Endothelial cell of umbilical vein (primary cell): Measurements from ENCODE around the gene NALCN. TPM values are rescaled to one million over a fixed set of nuclear protein-coding genes. Genes with fewer than 3 reads are reported as not detected.

Source experiments
- BruUV-seq: library from RNA; stranded (reverse); fragments of 400-500 nt; replicated peaks from 2 replicates; lab custom pipeline; 2021; lab: Mats Ljungman, UMichigan
- CTCF ChIA-PET: fragments of 300-600, 350-600 bp; sonication (Branson Sonifier 250); formaldehyde crosslinking; loops from one replicate; lab custom pipeline; 2021; ENCODE audit warnings: antibody characterized with exemption, inconsistent platforms; lab: Charles Lee
- POLR2A ChIA-PET: fragments of 300-600, 350-600 bp; sonication (Branson Sonifier 250); formaldehyde crosslinking; loops from one replicate; lab custom pipeline; 2021; ENCODE audit warnings: antibody characterized with exemption, inconsistent platforms; lab: Charles Lee
- DNase-seq: peaks from one replicate; pipeline ENCODE4 v3.0.0-alpha.2; 2011; ENCODE audit warnings: low read depth, low spot score
- FAIRE-seq: peaks from 2 replicates; lab custom pipeline; 2011; peaks lifted over from hg19 to GRCh38; lab: Jason Lieb, UNC
- H2AFZ ChIP-seq: 2 replicates; pipeline ENCODE4 v1.6.0; 2012; ENCODE audit warnings: low read depth, low read length, control low read depth, inconsistent platforms
- H3K27ac ChIP-seq: 2 replicates; pipeline ENCODE4 v1.5.1; 2011; ENCODE audit warnings: low read depth, mild to moderate bottlenecking, control low read depth, low read length, moderate library complexity; ENCODE audit not compliant: insufficient read depth
- H3K27me3 ChIP-seq, 2 experiments: 2 replicates each; pipeline versions ENCODE4 v1.6.0 to v1.6.1; 2011; ENCODE audit warnings: low read length in 2 of 2, mixed read lengths in 1 of 2; ENCODE audit not compliant: control insufficient read depth in 2 of 2, insufficient read depth in 2 of 2
- H3K36me3 ChIP-seq, 2 experiments: 2 replicates in 1 of 2; 3 replicates in 1 of 2; pipeline ENCODE4 v1.5.1; 2011; ENCODE audit warnings: low read length in 2 of 2, mild to moderate bottlenecking in 1 of 2, moderate library complexity in 1 of 2; ENCODE audit not compliant: control insufficient read depth in 2 of 2, insufficient read depth in 2 of 2; ENCODE audit errors: extremely low read depth in 1 of 2
- H3K4me1 ChIP-seq: 3 replicates; pipeline ENCODE4 v1.5.1; 2011; ENCODE audit warnings: mild to moderate bottlenecking, low read length; ENCODE audit not compliant: control insufficient read depth, insufficient read depth; ENCODE audit errors: extremely low read depth
- H3K4me2 ChIP-seq: 2 replicates; pipeline ENCODE4 v1.6.1; 2011; ENCODE audit warnings: low read length, control low read depth, mixed read lengths; ENCODE audit not compliant: insufficient read depth
- H3K4me3 ChIP-seq, 3 experiments: fragments of 200-600 bp in 1 of 3; sonication (generic), shearing (Covaris generic) in 1 of 3; replicated peaks in 1 of 3; 2 replicates each; pipeline ENCODE4 v1.5.1; 2011 to 2016; ENCODE audit warnings: control low read depth in 3 of 3, low read length in 3 of 3, mild to moderate bottlenecking in 2 of 3, inconsistent platforms in 1 of 3, low read depth in 1 of 3, moderate library complexity in 1 of 3; ENCODE audit not compliant: insufficient read depth in 1 of 3
- H3K79me2 ChIP-seq: 2 replicates; pipeline ENCODE4 v1.6.0; 2012; ENCODE audit warnings: low read length, inconsistent platforms; ENCODE audit not compliant: control insufficient read depth, insufficient read depth
- H3K9ac ChIP-seq: replicated peaks from 2 replicates; pipeline ENCODE3; 2011; ENCODE audit warnings: low read length, control low read depth; ENCODE audit not compliant: insufficient read depth; ENCODE audit errors: extremely low read depth
- H3K9me1 ChIP-seq: replicated peaks from 3 replicates; pipeline ENCODE4 v1.6.0; 2011; ENCODE audit warnings: mild to moderate bottlenecking, low read length; ENCODE audit not compliant: control insufficient read depth, insufficient read depth; ENCODE audit errors: extremely low read depth
- H3K9me3 ChIP-seq: replicated peaks from 2 replicates; pipeline ENCODE4 v1.5.1; 2012; ENCODE audit warnings: low read length, inconsistent platforms; ENCODE audit not compliant: control insufficient read depth, insufficient read depth
- H4K20me1 ChIP-seq: replicated peaks from 2 replicates; pipeline ENCODE3; 2011; ENCODE audit warnings: mild to moderate bottlenecking, low read length; ENCODE audit not compliant: control insufficient read depth, insufficient read depth; ENCODE audit errors: extremely low read depth
- EZH2 ChIP-seq: IDR thresholded peaks from 2 replicates; pipeline ENCODE4 v1.6.1; 2012; ENCODE audit warnings: borderline replicate concordance, low read depth, mild to moderate bottlenecking, moderate library complexity, low read length, inconsistent platforms; ENCODE audit not compliant: severe bottlenecking
- FOS ChIP-seq: IDR thresholded peaks from 2 replicates; pipeline ENCODE4 v1.6.1; 2011; ENCODE audit warnings: mild to moderate bottlenecking, low read length, moderate library complexity, borderline replicate concordance; ENCODE audit not compliant: insufficient read depth
- GATA2 ChIP-seq: IDR thresholded peaks from 2 replicates; pipeline ENCODE4 v1.7.0; 2011; ENCODE audit warnings: low read depth, mild to moderate bottlenecking, moderate library complexity, mixed read lengths, low read length; ENCODE audit not compliant: insufficient read length, insufficient read depth
- JUN ChIP-seq: IDR thresholded peaks from 2 replicates; pipeline ENCODE4 v1.6.1; 2011; ENCODE audit warnings: borderline replicate concordance, low read depth; ENCODE audit not compliant: insufficient read length, insufficient read depth
- MYC ChIP-seq: IDR thresholded peaks from one replicate; pipeline ENCODE4 v1.6.1; 2011; ENCODE audit warnings: mild to moderate bottlenecking, low read depth, low read length
- POLR2A ChIP-seq: IDR thresholded peaks from 2 replicates; pipeline ENCODE4 v1.6.1; 2012; ENCODE audit warnings: low read depth, mild to moderate bottlenecking, control low read depth, low read length
- POLR2AphosphoS5 ChIP-seq: IDR thresholded peaks from 2 replicates; pipeline ENCODE4 v1.6.1; 2012; ENCODE audit warnings: low read depth, mild to moderate bottlenecking, control low read depth, low read length, moderate library complexity; ENCODE audit not compliant: insufficient read depth
- dilution Hi-C: fragments of 300-500 bp; cut with MboI; formaldehyde crosslinking; loops from one replicate; pipeline ENCODE4 v1.15.0; 2019; ENCODE audit warnings: low sequenced_read_pairs; ENCODE audit not compliant: extremely low pct_ligation_motif_present
- intact Hi-C: fragments of 100-400 bp; cut with micrococcal nuclease; formaldehyde crosslinking; loops from one replicate; pipeline ENCODE4 v1.10.0; 2022
- polyA plus RNA-seq, 4 experiments: library from polyadenylated mRNA; depleted of rRNA in 3 of 4; stranded (reverse) in 3 of 4; unstranded in 1 of 4; fragments of >200 nt; gene quantifications; 2 replicates each; pipeline versions ENCODE4 v1.2.1 to v1.2.3, GENCODE V29; 2011 to 2012; ENCODE audit warnings: missing spikeins in 1 of 4
- total RNA-seq: library from RNA; stranded (reverse); gene quantifications from 2 replicates; pipeline ENCODE4 v1.2.3, GENCODE V29; 2021
- TF ChIP-seq, protein P1 (sequence below): IDR thresholded peaks from 2 replicates; pipeline ENCODE4 v1.6.1; 2011; ENCODE audit not compliant: insufficient read depth, insufficient read length
- TF ChIP-seq, protein P2 (sequence below), 2 donors: IDR thresholded peaks; 1 replicate in 1 of 2; 2 replicates in 1 of 2; pipeline ENCODE4 v1.5.1; 2011; ENCODE audit warnings: low read length in 2 of 2, mild to moderate bottlenecking in 2 of 2, moderate library complexity in 2 of 2, control low read depth in 1 of 2, inconsistent platforms in 1 of 2, low read depth in 1 of 2; ENCODE audit not compliant: insufficient read depth in 1 of 2; ENCODE audit errors: extremely low read depth in 1 of 2

The NALCN gene
- total and polyA plus RNA-seq, 2 donors (not counting 3 experiments of a cell fraction or from before 2014, with no cell fraction given) = 3.3 to 4.4 TPM

DNA sequence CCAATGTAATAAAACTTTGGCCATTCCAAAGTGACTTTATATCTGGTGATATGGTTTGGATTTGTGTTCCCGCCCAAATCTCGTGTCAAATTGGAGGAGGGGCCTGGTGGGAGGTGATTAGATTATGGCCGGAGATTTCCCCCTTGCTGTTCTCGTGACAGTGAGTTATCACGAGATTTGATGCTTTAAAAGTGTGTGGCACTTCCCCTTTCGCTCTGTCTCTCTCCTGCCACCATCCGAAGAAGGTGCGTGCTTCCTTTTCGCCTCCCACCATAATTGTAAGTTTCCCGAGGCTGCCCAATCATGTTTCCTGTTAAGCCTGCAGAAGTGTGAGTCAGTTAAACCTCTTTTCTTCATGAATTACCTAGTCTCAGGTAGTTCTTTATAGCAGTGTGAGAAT, 9.3 kb upstream of the NALCN start:
- BruUV-seq = no TSS peak
- ChIA-PET POLR2A (no interaction called here), CTCF (no interaction called here)
- no peaks in the 10 kb centered on the region for H3K9me3 ChIP-seq
- no peaks in the 10 kb centered on the region for H3K4me1 ChIP-seq
- DNase-seq = no peak
- H3K4me3 ChIP-seq = no peak overlapping the region
- no peaks in the 10 kb centered on the region for H3K36me3 ChIP-seq
- no peaks in the 10 kb centered on the region for H4K20me1 ChIP-seq
- H2AFZ ChIP-seq = no peak overlapping the region
- intact Hi-C loops (no loop called here), dilution Hi-C loops (no loop called here)
- H3K27me3 ChIP-seq = no peaks in the 10 kb centered on the region
- no peak overlapping the region for H3K9ac ChIP-seq
- TF ChIP-seq, protein P1, sequence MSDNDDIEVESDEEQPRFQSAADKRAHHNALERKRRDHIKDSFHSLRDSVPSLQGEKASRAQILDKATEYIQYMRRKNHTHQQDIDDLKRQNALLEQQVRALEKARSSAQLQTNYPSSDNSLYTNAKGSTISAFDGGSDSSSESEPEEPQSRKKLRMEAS = no peak
- TF ChIP-seq JUN (no peak), GATA2 (no peak), POLR2AphosphoS5 (no peak), FOS (no peak), MYC (no peak), EZH2 (no peak), POLR2A (no peak)
- TF ChIP-seq, protein P2, sequence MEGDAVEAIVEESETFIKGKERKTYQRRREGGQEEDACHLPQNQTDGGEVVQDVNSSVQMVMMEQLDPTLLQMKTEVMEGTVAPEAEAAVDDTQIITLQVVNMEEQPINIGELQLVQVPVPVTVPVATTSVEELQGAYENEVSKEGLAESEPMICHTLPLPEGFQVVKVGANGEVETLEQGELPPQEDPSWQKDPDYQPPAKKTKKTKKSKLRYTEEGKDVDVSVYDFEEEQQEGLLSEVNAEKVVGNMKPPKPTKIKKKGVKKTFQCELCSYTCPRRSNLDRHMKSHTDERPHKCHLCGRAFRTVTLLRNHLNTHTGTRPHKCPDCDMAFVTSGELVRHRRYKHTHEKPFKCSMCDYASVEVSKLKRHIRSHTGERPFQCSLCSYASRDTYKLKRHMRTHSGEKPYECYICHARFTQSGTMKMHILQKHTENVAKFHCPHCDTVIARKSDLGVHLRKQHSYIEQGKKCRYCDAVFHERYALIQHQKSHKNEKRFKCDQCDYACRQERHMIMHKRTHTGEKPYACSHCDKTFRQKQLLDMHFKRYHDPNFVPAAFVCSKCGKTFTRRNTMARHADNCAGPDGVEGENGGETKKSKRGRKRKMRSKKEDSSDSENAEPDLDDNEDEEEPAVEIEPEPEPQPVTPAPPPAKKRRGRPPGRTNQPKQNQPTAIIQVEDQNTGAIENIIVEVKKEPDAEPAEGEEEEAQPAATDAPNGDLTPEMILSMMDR (IDR thresholded peaks at IDR 0.05; ENCODE audit: extremely low read depth in 1 of 2, insufficient read depth in 1 of 2, low read depth in 1 of 2, low read length in 2 of 2) = no peak
- no peak for FAIRE-seq
- no peak overlapping the region for H3K4me2 ChIP-seq
- no peaks in the 10 kb centered on the region for H3K9me1 ChIP-seq
- no peak overlapping the region for H3K27ac ChIP-seq
- no peaks in the 10 kb centered on the region for H3K79me2 ChIP-seq
